ENCODE measurements around the gene RSPH6A.

The RSPH6A gene

GRCh38 chr19:45824531-45825262, 9.6 kb upstream of the RSPH6A start:
- DNase-seq, result no peak

- no peak for DNase-seq
Measured at GRCh38 chr19:45824041-45824471, 8.9 kb upstream of the RSPH6A start.

GRCh38 chr19:45823182-45823581, 8.1 kb upstream of the RSPH6A start:
- DNase-seq, result no peak

GRCh38 chr19:45822716-45823115, 7.6 kb upstream of the RSPH6A start:
- no peak for DNase-seq

- DNase-seq, result no peak
Measured at GRCh38 chr19:45821570-45821969, 6.5 kb upstream of the RSPH6A start.

GRCh38 chr19:45821103-45821521, 6.0 kb upstream of the RSPH6A start:
- no peak for DNase-seq

GRCh38 chr19:45820413-45821102, 5.5 kb upstream of the RSPH6A start:
- no peak for DNase-seq

GRCh38 chr19:45819769-45820168, 4.7 kb upstream of the RSPH6A start:
- DNase-seq, result no peak

GRCh38 chr19:45817725-45818301, 2.7 kb upstream of the RSPH6A start:
- DNase-seq, result no peak

- DNase-seq, result peak; percentile 97
Measured at GRCh38 chr19:45817010-45817724, 2.1 kb upstream of the RSPH6A start.

GRCh38 chr19:45816236-45817009, 1.3 kb upstream of the RSPH6A start:
- DNase-seq, result no peak

- DNase-seq, result no peak
Measured at GRCh38 chr19:45815481-45816216, 541 bp upstream of the RSPH6A start.

GRCh38 chr19:45814166-45814780, 835 bp downstream of the RSPH6A start:
- DNase-seq, result no peak

GRCh38 chr19:45812297-45812696, 2.8 kb downstream of the RSPH6A start:
- DNase-seq, result no peak

GRCh38 chr19:45809643-45810159, 5.4 kb downstream of the RSPH6A start:
- DNase-seq, result no peak

- DNase-seq, result no peak
Measured at GRCh38 chr19:45805719-45806118, 9.4 kb downstream of the RSPH6A start.

- no peak for DNase-seq
Measured at GRCh38 chr19:45804959-45805230, 10.2 kb downstream of the RSPH6A start.

- DNase-seq, result no peak
Measured at GRCh38 chr19:45804140-45804958, 10.8 kb downstream of the RSPH6A start.

GRCh38 chr19:45801603-45802175, 13.4 kb downstream of the RSPH6A start:
- DNase-seq, result no peak

- DNase-seq, result no peak
Measured at GRCh38 chr19:45800070-45800553, 15.0 kb downstream of the RSPH6A start.

All from stimulated activated CD4-positive, alpha-beta T cell treated with anti-CD3 and anti-CD28 coated beads, Interleukin-4, amount 100 ng/mL, for 1 hour (primary cell).